ENCODE results near the gene ITGBL1.

Gene ITGBL1

DNA sequence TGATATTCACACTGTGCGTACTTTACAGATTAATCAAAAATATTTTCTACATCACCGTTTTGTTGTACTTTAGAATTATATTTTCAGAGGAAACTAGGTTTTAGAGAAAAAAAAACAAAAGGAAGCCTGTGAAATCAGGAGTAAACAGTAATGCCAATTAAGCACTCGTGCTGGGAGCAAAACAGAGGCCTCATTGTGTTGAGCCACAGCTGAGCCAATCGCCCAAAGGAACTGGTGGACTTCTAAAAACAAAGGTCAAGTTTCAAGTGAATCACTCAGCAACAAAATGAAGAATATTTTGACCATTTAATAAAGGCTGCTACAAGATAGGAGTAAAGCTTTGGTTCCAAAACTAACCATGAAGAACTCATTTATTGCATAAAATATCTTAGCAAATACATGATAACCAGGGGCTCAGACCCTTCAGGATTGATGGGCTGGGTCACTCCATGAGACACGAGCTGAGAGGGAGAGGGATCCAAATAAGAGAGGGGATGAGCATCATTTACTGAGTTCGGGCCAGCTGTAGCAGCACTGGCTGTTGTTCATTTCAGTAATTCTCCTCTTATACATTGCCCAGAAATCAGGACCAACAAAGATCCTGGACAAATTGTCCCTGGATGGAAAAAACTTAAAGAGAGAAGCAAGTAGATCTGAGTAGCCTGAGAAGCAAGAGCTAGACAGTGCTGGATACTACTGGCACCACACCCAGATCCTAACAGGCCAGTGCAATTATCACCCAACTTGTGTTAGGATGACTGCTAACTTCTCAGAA is 27.9 kb upstream of the ITGBL1 start:
- H3K27ac ChIP-seq (ENCODE audit: low read depth, low read length) = no peak overlapping the region
- no peaks in the 10 kb centered on the region for H3K4me1 ChIP-seq (ENCODE audit: control insufficient read depth, insufficient read depth, low read length)
- no peak overlapping the region for H3K4me3 ChIP-seq (ENCODE audit: low read depth, low read length)
- H3K36me3 ChIP-seq (ENCODE audit: control insufficient read depth, insufficient read depth, low read length) = no peaks in the 10 kb centered on the region
- no peaks in the 10 kb centered on the region for H3K9me3 ChIP-seq (ENCODE audit: control insufficient read depth, insufficient read depth, low read length)
- no peaks in the 10 kb centered on the region for H3K27me3 ChIP-seq (ENCODE audit: control insufficient read depth, insufficient read depth, low read length)
- H3K9ac ChIP-seq (ENCODE audit: low read depth, low read length) = no peak overlapping the region

GRCh38 chr13:101425156-101425471 is 27.4 kb upstream of the ITGBL1 start:
- H3K4me1 ChIP-seq (ENCODE audit: control insufficient read depth, insufficient read depth, low read length) = no peaks in the 10 kb centered on the region
- no peaks in the 10 kb centered on the region for H3K27me3 ChIP-seq (ENCODE audit: control insufficient read depth, insufficient read depth, low read length)
- no peak overlapping the region for H3K4me3 ChIP-seq (ENCODE audit: low read depth, low read length)
- no peak overlapping the region for H3K27ac ChIP-seq (ENCODE audit: low read depth, low read length)
- no peaks in the 10 kb centered on the region for H3K9me3 ChIP-seq (ENCODE audit: control insufficient read depth, insufficient read depth, low read length)
- H3K36me3 ChIP-seq (ENCODE audit: control insufficient read depth, insufficient read depth, low read length) = no peaks in the 10 kb centered on the region
- no peak overlapping the region for H3K9ac ChIP-seq (ENCODE audit: low read depth, low read length)

DNA sequence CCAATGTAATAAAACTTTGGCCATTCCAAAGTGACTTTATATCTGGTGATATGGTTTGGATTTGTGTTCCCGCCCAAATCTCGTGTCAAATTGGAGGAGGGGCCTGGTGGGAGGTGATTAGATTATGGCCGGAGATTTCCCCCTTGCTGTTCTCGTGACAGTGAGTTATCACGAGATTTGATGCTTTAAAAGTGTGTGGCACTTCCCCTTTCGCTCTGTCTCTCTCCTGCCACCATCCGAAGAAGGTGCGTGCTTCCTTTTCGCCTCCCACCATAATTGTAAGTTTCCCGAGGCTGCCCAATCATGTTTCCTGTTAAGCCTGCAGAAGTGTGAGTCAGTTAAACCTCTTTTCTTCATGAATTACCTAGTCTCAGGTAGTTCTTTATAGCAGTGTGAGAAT is 26.9 kb upstream of the ITGBL1 start:
- no peaks in the 10 kb centered on the region for H3K4me1 ChIP-seq (ENCODE audit: control insufficient read depth, insufficient read depth, low read length)
- no peak overlapping the region for H3K9ac ChIP-seq (ENCODE audit: low read depth, low read length)
- H3K9me3 ChIP-seq (ENCODE audit: control insufficient read depth, insufficient read depth, low read length) = no peaks in the 10 kb centered on the region
- no peak overlapping the region for H3K27ac ChIP-seq (ENCODE audit: low read depth, low read length)
- H3K36me3 ChIP-seq (ENCODE audit: control insufficient read depth, insufficient read depth, low read length) = no peaks in the 10 kb centered on the region
- H3K27me3 ChIP-seq (ENCODE audit: control insufficient read depth, insufficient read depth, low read length) = no peaks in the 10 kb centered on the region
- no peak overlapping the region for H3K4me3 ChIP-seq (ENCODE audit: low read depth, low read length)

DNA sequence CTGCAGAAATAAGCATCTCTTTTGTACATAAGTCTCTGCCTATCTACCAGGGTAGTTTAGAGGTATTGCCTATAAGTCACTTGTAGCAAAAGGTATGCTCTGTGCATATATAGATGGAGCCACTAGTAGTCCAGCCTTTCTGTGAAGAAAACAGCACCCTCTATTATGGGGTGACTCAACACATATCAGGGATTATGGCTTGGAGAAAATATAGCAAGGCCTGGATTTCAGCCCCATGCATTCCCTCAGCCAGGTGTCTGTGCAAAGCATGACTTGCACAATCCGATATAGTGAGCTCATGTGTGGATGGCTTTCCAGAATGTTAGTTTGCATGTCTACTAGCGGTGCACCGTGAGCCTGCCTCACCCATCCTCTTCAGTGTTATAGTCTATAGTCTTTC is 22.7 kb upstream of the ITGBL1 start:
- H3K36me3 ChIP-seq (ENCODE audit: control insufficient read depth, insufficient read depth, low read length) = no peaks in the 10 kb centered on the region
- no peaks in the 10 kb centered on the region for H3K27me3 ChIP-seq (ENCODE audit: control insufficient read depth, insufficient read depth, low read length)
- no peaks in the 10 kb centered on the region for H3K4me1 ChIP-seq (ENCODE audit: control insufficient read depth, insufficient read depth, low read length)
- no peak overlapping the region for H3K27ac ChIP-seq (ENCODE audit: low read depth, low read length)
- H3K9ac ChIP-seq (ENCODE audit: low read depth, low read length) = no peak overlapping the region
- no peak overlapping the region for H3K4me3 ChIP-seq (ENCODE audit: low read depth, low read length)
- no peaks in the 10 kb centered on the region for H3K9me3 ChIP-seq (ENCODE audit: control insufficient read depth, insufficient read depth, low read length)

DNA sequence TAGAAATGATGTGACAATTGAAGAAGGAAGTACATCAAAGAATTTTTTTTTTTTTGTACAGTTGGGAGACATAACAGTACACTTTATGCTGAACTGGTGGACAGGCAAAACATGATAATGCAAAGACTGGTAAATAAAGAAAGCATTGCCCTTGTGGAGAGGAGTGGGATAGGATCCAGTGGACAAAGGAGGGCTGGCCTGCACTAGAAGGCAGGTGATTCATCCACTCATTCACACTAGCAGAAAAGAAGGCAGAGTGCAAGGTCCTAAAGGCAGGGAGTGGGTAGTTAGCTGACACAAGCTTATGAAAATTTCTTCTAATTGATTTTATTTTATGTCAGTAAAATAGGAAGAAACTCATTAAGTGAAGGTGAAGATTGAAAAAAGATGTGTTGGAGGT is 18.6 kb upstream of the ITGBL1 start:
- no peaks in the 10 kb centered on the region for H3K9me3 ChIP-seq (ENCODE audit: control insufficient read depth, insufficient read depth, low read length)
- H3K4me3 ChIP-seq (ENCODE audit: low read depth, low read length) = no peak overlapping the region
- H3K4me1 ChIP-seq (ENCODE audit: control insufficient read depth, insufficient read depth, low read length) = no peaks in the 10 kb centered on the region
- no peak overlapping the region for H3K27ac ChIP-seq (ENCODE audit: low read depth, low read length)
- no peaks in the 10 kb centered on the region for H3K27me3 ChIP-seq (ENCODE audit: control insufficient read depth, insufficient read depth, low read length)
- H3K36me3 ChIP-seq (ENCODE audit: control insufficient read depth, insufficient read depth, low read length) = no peaks in the 10 kb centered on the region
- no peak overlapping the region for H3K9ac ChIP-seq (ENCODE audit: low read depth, low read length)

DNA sequence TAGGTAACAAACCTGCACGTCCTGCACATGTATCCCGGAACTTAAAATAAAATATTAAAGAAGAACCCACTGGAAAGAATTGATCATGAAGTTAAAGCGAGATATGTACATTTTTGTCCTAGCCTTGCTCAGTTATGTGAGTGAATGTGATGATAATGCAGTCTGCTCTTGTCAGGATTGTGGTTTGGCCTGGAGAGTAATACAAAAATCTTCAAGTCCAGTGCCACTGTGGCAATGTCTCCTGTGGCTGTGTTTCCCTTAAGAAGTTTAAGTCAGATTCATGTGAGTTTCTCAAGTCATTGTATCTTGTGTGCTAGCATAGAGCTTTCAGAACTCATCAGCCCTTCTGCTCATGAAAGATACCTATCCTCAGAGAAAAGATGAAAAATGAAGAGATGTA is 18.0 kb upstream of the ITGBL1 start:
- Histone ChIP-seq H3K4me3 (ENCODE audit: low read depth, low read length) (no peak overlapping the region), H3K27ac (ENCODE audit: low read depth, low read length) (no peak overlapping the region), H3K9ac (ENCODE audit: low read depth, low read length) (no peak overlapping the region), H3K9me3 (ENCODE audit: control insufficient read depth, insufficient read depth, low read length) (no peaks in the 10 kb centered on the region), H3K27me3 (ENCODE audit: control insufficient read depth, insufficient read depth, low read length) (no peaks in the 10 kb centered on the region), H3K36me3 (ENCODE audit: control insufficient read depth, insufficient read depth, low read length) (no peaks in the 10 kb centered on the region), H3K4me1 (ENCODE audit: control insufficient read depth, insufficient read depth, low read length) (no peaks in the 10 kb centered on the region)

DNA sequence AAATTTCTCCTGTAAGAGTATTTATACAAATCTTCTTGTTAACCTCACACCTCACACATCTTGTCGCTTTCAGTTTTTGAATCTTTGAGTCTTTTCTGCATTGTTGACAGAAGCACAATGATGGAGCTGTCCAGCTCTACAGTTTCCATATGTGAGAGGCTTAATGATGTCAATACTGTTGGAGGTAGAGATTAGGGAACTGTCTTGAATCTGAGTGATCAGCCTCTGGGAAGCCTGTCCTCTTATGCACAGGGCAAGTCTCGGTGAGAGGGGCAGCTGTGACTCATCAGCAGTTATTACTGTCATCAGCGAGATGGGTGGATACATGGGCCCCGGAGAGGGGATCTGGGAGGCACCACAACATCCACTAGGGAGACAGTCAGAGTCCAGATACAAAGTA is 4.6 kb upstream of the ITGBL1 start:
- H3K36me3 ChIP-seq (ENCODE audit: control insufficient read depth, insufficient read depth, low read length) = no peaks in the 10 kb centered on the region
- peaks cover 14% of the 10 kb centered on the region for H3K4me1 ChIP-seq (ENCODE audit: control insufficient read depth, insufficient read depth, low read length)
- H3K27ac ChIP-seq (ENCODE audit: low read depth, low read length) = no peak overlapping the region
- H3K4me3 ChIP-seq (ENCODE audit: low read depth, low read length) = no peak overlapping the region
- H3K9ac ChIP-seq (ENCODE audit: low read depth, low read length) = no peak overlapping the region
- no peaks in the 10 kb centered on the region for H3K9me3 ChIP-seq (ENCODE audit: control insufficient read depth, insufficient read depth, low read length)
- no peaks in the 10 kb centered on the region for H3K27me3 ChIP-seq (ENCODE audit: control insufficient read depth, insufficient read depth, low read length)

- H3K4me3 ChIP-seq (ENCODE audit: low read depth, low read length) = no peak overlapping the region
- H3K36me3 ChIP-seq (ENCODE audit: control insufficient read depth, insufficient read depth, low read length) = no peaks in the 10 kb centered on the region
- no peaks in the 10 kb centered on the region for H3K27me3 ChIP-seq (ENCODE audit: control insufficient read depth, insufficient read depth, low read length)
- H3K4me1 ChIP-seq (ENCODE audit: control insufficient read depth, insufficient read depth, low read length) = peaks cover 14% of the 10 kb centered on the region
- no peaks in the 10 kb centered on the region for H3K9me3 ChIP-seq (ENCODE audit: control insufficient read depth, insufficient read depth, low read length)
- no peak overlapping the region for H3K9ac ChIP-seq (ENCODE audit: low read depth, low read length)
- no peak overlapping the region for H3K27ac ChIP-seq (ENCODE audit: low read depth, low read length)
These were observed 2.4 kb upstream of the ITGBL1 start for GRCh38 chr13:101449790-101450748.

GRCh38 chr13:101450749-101451130 is 1.7 kb upstream of the ITGBL1 start:
- Histone ChIP-seq H3K27ac (ENCODE audit: low read depth, low read length) (no peak overlapping the region), H3K4me3 (ENCODE audit: low read depth, low read length) (no peak overlapping the region), H3K9ac (ENCODE audit: low read depth, low read length) (no peak overlapping the region), H3K4me1 (ENCODE audit: control insufficient read depth, insufficient read depth, low read length) (peaks cover 14% of the 10 kb centered on the region), H3K36me3 (ENCODE audit: control insufficient read depth, insufficient read depth, low read length) (no peaks in the 10 kb centered on the region), H3K27me3 (ENCODE audit: control insufficient read depth, insufficient read depth, low read length) (no peaks in the 10 kb centered on the region), H3K9me3 (ENCODE audit: control insufficient read depth, insufficient read depth, low read length) (no peaks in the 10 kb centered on the region)

GRCh38 chr13:101451641-101452040 is 834 bp upstream of the ITGBL1 start:
- peaks cover 14% of the 10 kb centered on the region for H3K4me1 ChIP-seq (ENCODE audit: control insufficient read depth, insufficient read depth, low read length)
- no peak overlapping the region for H3K9ac ChIP-seq (ENCODE audit: low read depth, low read length)
- no peaks in the 10 kb centered on the region for H3K9me3 ChIP-seq (ENCODE audit: control insufficient read depth, insufficient read depth, low read length)
- H3K27me3 ChIP-seq (ENCODE audit: control insufficient read depth, insufficient read depth, low read length) = no peaks in the 10 kb centered on the region
- H3K36me3 ChIP-seq (ENCODE audit: control insufficient read depth, insufficient read depth, low read length) = no peaks in the 10 kb centered on the region
- H3K4me3 ChIP-seq (ENCODE audit: low read depth, low read length) = no peak overlapping the region
- no peak overlapping the region for H3K27ac ChIP-seq (ENCODE audit: low read depth, low read length)

GRCh38 chr13:101453784-101454201 is 1.3 kb downstream of the ITGBL1 start:
- H3K9me3 ChIP-seq (ENCODE audit: control insufficient read depth, insufficient read depth, low read length) = no peaks in the 10 kb centered on the region
- peak overlapping the region; percentile 42; the same call in 1 of the 2 replicates for H3K4me3 ChIP-seq (ENCODE audit: low read depth, low read length)
- no peak overlapping the region for H3K27ac ChIP-seq (ENCODE audit: low read depth, low read length)
- H3K36me3 ChIP-seq (ENCODE audit: control insufficient read depth, insufficient read depth, low read length) = no peaks in the 10 kb centered on the region
- H3K27me3 ChIP-seq (ENCODE audit: control insufficient read depth, insufficient read depth, low read length) = no peaks in the 10 kb centered on the region
- peaks cover 14% of the 10 kb centered on the region for H3K4me1 ChIP-seq (ENCODE audit: control insufficient read depth, insufficient read depth, low read length)
- no peak overlapping the region for H3K9ac ChIP-seq (ENCODE audit: low read depth, low read length)

Data from HUES48 (cell line).